HG03354 (cell line): ENCODE data around the gene ATRNL1.
"Not testable (repeated sequence)": the region's sequence is repeated elsewhere in the genome, so short reads cannot be mapped to it uniquely, and the experiment has no call there.

Experiments used
- ATAC-seq: cut with Tn5 transposase; IDR thresholded peaks from one replicate; pipeline ENCODE4 v1.9.1; 2021; ENCODE audit warnings: mild to moderate bottlenecking; ENCODE audit not compliant: unreplicated experiment, poor library complexity, severe bottlenecking

The ATRNL1 gene

GRCh38 chr10:115814542-115814941, 721.4 kb downstream of the ATRNL1 start:
- ATAC-seq, result no peak

GRCh38 chr10:115818012-115818411, 724.8 kb downstream of the ATRNL1 start:
- ATAC-seq, result no peak

- no peak for ATAC-seq
Observed at GRCh38 chr10:115826396-115826795, 733.2 kb downstream of the ATRNL1 start.

GRCh38 chr10:115827231-115828009, 734.3 kb downstream of the ATRNL1 start:
- no peak for ATAC-seq

- not testable (repeated sequence) for ATAC-seq
Observed at GRCh38 chr10:115828182-115828581, 735.0 kb downstream of the ATRNL1 start.

GRCh38 chr10:115829521-115830205, 736.5 kb downstream of the ATRNL1 start:
- ATAC-seq, result no peak

GRCh38 chr10:115830265-115830970, 737.3 kb downstream of the ATRNL1 start:
- ATAC-seq, result no peak

- no peak for ATAC-seq
Observed at GRCh38 chr10:115831016-115831415, 737.9 kb downstream of the ATRNL1 start.

GRCh38 chr10:115833119-115833518, 740.0 kb downstream of the ATRNL1 start:
- no peak for ATAC-seq

GRCh38 chr10:115844591-115844990, 751.4 kb downstream of the ATRNL1 start:
- no peak for ATAC-seq

- ATAC-seq, result no peak
Observed at GRCh38 chr10:115845921-115846320, 752.8 kb downstream of the ATRNL1 start.

- ATAC-seq, result no peak
Observed at GRCh38 chr10:115846528-115846927, 753.4 kb downstream of the ATRNL1 start.

GRCh38 chr10:115849197-115849596, 756.0 kb downstream of the ATRNL1 start:
- no peak for ATAC-seq

GRCh38 chr10:115850666-115851065, 757.5 kb downstream of the ATRNL1 start:
- ATAC-seq, result no peak

- no peak for ATAC-seq
Observed at GRCh38 chr10:115851695-115852094, 758.5 kb downstream of the ATRNL1 start.

- no peak for ATAC-seq
Observed at GRCh38 chr10:115854740-115855435, 761.7 kb downstream of the ATRNL1 start.

- no peak for ATAC-seq
Observed at GRCh38 chr10:115856580-115856979, 763.4 kb downstream of the ATRNL1 start.

GRCh38 chr10:115857856-115858255, 764.7 kb downstream of the ATRNL1 start:
- ATAC-seq, result no peak

GRCh38 chr10:115860182-115861107, 767.3 kb downstream of the ATRNL1 start:
- ATAC-seq, result no peak
